SK-N-DZ (cell line): Measurements from ENCODE around the gene NMNAT1. TPM values are rescaled to one million over a fixed set of nuclear protein-coding genes. Genes with fewer than 3 reads are reported as not detected.
A peak's percentile ranks its signal among the peaks of the same experiment; 100 is the strongest.
"Not testable (repeated sequence)": the region's sequence is repeated elsewhere in the genome, so short reads cannot be mapped to it uniquely, and the experiment has no call there.

ENCODE experiments used
- DNase-seq: peaks from one replicate; pipeline ENCODE4 v3.0.0-alpha.2; 2015; ENCODE audit warnings: low spot score
- polyA plus RNA-seq, 2 experiments: library from polyadenylated mRNA; depleted of rRNA; stranded (reverse); fragments of >200 nt; gene quantifications; 2 replicates each; pipeline ENCODE4 v1.2.3, GENCODE V29; 2014

The NMNAT1 gene
- 3.0 and 3.8 TPM in 2 replicates for polyA plus RNA-seq (2014; cell fraction: cytosol; rRNA removed)
- polyA plus RNA-seq (2014; cell fraction: nucleus; rRNA removed) = 3.1 and 6.1 TPM in 2 replicates

DNA sequence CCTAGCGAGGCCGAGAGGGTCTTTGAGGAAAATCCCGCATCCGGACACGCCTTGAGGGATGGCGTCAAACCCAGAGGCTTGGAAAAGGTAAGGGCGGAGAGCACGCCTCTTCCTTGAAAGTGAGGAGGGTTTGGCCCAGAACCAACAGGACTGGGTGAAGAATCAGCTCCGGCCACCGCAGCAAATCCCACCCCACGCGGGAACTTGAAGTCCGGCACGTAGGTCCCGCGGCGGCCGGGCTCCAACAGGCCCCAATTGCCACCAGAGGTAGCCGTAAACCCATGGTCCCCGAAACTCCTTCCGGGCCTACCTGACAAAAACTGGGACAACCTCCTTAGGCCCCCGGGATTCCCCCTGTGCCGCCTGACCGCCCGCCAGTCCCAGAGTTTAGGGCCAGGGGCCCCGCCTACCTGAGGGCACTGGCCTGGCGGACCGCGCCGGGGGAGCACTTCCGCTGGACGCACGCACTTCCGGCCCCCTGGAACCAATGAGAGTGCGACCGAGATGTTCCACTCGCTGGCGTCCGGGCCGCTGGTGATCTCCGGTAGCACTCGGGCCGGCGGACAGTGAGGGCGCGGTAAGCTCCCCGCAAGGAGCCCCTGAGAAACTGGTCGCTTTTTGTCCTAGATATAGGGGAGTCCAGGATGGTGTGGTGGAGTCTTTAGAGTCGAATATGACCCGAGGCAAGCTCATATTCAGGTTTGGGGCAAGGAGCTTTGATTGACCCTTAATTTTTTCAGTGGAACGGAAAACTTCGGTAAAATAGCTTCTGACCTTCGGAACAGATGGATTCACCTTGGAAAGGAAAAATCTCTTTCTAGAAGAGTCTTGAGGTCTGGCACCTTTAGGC lies at the start of gene NMNAT1, which contains the start of gene LZIC:
Gene NMNAT1, plus strand, starts transcription at position 537 of the 850 bp plus-strand sequence. CDS start 28,599 bp downstream, outside the sequence.
Gene LZIC, minus strand, starts transcription at position 453 of the 850 bp plus-strand sequence. CDS start 6,772 bp downstream, outside the sequence.
- DNase-seq = peak; percentile 85

DNA sequence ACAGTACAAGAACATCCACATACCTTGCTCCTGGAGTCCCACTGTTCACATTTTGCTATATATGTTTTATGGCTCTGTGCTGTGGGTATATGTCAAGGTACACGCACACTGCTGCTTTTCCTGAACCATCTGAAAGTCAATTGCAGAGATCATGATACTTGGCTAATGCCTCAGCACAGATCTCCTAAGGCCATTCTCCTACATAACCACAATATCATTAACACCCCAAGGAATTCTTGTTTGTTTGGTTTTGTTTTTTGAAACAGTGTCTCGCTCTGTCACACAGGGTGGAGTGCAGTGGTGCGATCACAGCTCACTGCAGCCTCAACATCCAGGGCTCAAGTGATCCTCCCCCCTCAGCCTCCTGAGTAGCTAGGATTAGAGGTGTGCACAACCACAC lies 49.2 kb upstream of the NMNAT1 start:
- DNase-seq = no peak

DNA sequence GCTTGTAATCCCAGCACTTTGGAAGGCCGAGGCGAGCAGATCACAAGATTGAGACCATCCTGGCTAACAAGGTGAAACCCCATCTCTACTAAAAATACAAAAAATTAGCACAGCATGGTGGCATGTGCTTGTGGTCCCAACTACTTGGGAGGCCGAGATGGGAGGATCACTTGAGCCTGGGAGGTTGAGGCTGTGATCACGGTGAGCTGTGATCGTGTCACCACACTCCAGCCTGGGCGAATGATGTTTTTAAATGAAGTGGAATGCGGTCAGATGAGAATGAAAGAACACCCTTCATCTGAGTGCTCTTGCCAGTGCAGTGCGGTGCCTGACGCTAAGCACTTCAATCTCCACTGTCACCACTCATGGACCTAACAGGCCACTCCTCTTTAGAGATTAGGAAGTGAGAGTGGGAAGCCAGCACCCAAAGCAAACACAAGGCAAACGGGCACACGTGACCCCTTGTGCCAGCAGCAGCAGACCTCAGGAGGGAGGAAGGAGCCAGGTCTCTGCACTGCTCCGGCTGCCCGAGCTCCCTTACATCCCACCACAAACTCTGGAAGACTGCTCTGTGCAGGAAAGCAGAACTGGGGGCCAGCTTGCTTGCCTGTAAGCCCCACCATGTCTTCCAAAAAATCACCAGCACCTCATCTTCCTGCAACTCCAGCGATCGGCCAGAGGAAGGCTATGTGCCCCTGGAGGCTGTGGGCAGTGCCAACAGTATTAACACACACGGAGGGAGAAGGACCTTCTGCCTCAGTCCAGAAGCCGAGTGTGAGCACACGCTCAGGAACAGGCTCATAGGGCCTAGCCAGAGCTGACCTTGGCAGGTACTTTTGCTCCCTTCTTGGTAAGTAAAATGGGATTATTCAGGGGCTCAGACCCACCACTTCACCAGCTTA lies 42.9 kb upstream of the NMNAT1 start:
- DNase-seq = no peak

- peak; percentile 47 for DNase-seq
These were observed 41.9 kb upstream of the NMNAT1 start for GRCh38 chr1:9901148-9902059.

DNA sequence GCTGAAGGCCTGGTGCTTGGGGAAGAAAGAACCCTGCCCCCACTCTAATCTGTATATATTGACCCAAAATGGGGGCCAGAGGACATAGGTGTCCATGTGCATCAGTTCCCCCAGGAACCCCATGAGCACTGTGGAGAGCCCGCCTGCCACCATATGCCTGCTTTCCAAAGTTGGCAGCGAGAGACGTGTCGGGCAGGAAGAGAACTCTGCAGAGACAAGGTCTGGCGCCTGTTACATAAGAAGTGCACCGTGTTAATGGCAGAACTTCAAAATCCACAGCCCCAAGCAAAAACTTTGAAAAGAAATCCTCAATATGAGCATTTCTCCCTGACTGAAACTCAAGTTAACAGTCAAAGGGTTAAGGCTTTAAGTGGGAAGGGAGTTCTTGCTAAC lies 41.2 kb upstream of the NMNAT1 start:
- DNase-seq = no peak

DNA sequence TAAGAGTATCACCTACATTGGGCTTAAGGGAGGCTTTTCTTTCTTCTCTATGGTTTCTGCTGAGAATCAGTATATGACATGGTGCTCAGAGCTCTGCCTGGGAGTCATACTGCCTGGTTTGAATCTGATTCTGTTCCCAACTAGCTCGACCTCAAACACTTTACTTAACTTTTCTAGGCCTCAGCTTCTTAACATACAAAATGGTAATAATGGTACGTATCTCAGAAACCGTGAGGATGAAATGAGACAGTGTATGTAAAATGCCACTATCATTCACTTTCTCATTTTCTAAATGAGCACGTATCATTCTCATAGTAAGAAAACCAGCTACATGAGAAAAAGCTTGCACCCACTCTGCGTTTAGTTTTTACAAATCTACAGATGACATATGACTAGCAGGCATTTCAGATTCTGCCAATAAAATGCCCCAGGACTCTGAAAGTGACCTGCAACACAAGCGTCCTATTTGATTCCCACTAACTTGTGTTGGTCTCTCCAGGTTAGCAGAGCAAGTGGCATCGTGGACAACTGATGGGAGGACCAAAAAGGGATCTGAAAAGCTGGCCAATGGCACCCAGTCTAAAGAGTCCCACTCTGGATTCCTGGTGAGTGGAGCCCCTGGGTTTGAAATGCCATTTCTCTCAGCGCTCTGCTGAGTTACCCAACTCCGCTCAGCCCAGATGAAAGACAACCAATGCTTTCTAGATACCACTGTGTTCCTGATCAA lies 39.3 kb upstream of the NMNAT1 start:
- no peak for DNase-seq

- no peak for DNase-seq
These were observed 38.7 kb upstream of the NMNAT1 start for GRCh38 chr1:9904596-9904995.

GRCh38 chr1:9905010-9905409 lies 38.3 kb upstream of the NMNAT1 start:
- no peak for DNase-seq

DNA sequence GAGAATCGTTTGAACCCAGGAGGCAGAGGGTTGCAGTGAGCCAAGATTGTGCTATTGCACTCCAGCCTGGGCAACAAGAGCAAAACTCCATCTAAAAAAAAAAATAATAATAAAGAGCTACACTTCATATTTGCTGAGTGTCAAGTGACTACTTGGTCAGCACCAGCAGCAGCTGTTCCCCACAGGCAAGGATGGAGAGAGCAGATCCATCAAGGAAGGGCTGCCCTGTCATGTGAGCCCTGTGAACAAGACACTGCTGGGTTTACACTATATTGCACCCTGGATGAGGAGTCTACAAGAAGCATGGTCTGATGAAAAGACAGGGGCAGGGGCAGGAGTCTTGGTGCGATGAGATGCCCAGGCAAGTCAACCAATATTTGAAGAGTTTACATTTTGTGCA lies 36.8 kb upstream of the NMNAT1 start:
- DNase-seq = no peak

DNA sequence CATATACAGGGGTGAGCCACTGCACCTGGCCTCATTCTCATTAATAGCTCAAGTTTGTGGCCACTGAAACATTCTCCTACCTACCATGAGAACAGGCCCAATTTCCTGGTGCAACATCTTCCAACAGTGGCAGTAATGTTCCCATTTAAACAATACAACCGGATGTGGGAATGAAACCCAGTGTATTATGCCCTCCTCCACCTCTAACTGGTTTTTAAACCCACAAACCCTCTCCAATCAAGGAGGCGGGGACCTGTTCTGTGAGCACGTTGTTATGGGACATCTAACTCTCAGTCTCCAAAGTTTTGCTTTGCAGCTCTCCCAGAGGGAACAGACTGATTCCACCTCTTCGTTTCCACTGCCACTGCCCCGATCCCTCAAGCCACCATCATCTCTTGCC lies 35.8 kb upstream of the NMNAT1 start:
- no peak for DNase-seq

DNA sequence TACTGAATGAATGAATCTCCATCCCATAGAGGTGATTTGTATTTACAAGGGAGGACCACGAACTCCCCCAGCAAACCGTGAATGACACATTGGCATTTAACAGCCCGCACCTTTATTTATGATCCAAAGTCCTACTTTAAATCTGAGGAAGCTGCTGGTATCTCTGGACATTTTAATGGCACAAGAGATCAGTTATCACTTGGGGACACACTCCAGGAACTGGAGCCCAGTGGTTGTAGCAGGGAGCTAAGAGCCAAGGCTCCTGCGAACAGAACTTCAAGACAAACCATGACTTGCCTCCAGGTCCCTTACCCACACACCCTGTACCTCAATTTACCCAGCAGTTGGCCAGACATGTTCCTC lies 34.4 kb upstream of the NMNAT1 start:
- no peak for DNase-seq

DNA sequence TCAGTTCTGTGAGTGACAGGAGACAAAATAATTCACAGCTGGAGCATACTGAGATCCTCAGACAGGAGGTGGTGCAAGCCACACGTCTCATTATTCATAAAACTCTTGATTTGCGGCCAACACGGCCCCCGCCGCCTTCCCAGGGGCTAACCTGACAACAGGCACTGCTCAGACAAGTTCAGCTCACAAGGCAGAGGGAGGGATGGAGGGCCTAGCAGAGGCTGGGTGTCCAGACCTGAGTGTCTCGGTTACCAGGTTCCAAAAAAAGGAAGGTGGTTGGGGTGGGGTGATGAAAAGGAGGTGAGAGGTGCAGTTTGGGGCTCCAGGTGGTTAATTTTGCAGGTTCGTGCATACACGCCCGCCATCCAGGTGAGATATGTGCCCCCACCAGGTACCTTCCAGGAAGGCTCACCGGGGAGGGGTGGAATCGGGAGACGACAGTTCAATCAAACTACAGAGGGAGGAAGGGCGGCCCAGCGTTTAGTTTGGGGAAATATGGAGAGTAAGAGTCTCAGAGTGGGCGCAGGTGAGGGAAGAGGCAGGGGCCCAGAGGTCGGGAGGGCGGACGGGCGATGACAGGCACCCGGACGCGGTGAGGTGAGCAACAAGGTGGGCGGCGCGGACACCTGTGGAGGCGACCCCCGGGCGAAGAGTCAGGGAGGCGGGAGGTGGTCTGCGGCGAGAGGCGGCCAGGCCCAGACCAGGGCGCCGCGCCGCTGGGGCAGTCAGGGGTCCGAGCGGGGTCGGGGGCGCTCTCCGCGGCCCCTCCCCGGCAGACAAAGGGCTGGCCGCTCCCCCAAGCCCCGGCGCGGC lies 33.8 kb upstream of the NMNAT1 start:
- no peak for DNase-seq

DNA sequence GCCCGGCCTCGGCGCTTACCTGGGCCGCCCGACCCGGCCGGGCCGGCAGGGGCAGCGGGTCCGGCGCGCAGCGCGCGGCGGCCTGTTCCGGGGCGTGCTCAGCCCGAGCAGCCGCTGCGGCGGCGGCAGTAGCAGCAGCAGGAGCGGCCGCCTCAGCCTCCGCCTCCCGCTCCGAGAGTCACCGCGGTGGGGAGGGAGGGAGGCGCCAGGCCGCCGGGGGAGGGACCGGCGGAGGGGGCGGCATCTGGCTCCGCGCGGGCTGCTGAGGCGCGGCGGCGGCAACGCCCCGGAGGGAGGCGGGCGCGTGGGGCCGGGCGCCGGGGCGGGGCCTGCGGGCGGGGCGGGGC lies 33.2 kb upstream of the NMNAT1 start, which contains the start of gene CTNNBIP1:
Gene CTNNBIP1, minus strand, starts transcription at position 194 of the 347 bp plus-strand sequence. CDS start 38,205 bp downstream, outside the sequence.
- DNase-seq = no peak

DNA sequence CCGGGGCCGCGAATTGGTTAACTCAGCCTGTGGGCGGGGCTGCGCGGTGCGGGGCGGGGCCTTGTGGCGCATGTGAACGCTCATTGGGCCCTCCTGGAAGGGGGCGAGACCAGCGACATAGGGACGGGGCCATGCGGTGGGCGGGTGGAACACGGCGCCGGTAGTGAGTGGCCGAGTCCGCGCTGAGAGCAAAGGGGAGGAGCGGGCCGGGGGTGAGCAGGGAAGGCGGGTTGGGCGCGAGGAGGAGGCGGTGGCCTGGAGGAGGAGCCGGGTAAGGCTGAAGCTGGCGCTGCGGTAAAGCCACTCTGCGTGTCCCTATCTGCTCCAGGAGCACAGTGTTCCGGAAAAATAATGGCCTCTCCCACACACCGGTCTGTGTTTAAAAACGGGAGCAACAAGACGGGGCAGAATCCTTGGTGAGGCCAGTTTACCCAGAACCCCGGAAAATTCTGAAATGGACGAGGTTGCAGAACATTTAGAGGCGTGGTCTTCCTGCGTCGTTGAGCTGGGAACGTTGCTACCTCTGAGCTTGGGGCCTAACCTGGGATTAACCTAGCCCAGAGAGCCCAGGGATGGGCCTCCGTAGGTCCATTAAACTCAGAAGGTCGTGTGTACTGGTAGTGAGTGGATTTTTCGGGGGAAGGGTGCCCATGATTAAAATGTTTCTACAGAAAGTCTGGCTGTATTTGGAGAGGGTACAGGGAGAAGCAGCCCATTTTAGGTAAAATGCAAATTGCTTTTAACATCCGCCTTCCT lies 32.7 kb upstream of the NMNAT1 start:
- DNase-seq = peak; percentile 96

DNA sequence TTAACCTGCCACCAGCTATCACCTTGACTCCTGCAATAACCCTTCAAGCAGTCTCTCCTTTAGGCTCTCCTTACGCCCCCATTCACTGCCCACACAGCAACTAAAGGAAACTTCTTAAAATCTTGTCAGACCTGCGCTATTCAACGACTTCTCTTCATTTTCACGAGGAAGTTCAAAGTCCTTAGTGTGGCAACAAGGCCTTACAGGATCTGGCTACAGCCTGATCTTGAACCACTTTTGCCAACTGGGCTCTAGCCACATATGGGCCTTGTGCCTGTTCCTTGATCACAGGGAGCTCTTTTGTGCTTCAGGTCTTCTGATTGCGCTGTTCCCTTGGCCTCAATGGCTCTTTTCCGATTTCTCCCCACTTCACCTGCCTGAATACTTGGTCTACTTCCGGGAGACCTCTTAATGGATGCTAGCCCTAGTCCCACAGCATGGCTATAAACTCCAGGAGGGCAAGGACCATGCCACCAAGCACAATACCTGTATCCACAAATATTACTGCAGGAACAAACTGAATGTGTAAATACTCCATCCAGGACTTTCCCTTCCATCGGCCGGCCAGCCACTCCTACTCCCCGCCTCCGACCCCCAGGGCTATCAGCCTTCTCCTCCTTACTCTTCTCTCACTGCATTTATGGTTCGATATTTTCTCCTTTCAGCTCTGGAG lies 30.9 kb upstream of the NMNAT1 start:
- no peak for DNase-seq

- DNase-seq = no peak
These were observed 28.7 kb upstream of the NMNAT1 start for GRCh38 chr1:9914610-9914937.

DNA sequence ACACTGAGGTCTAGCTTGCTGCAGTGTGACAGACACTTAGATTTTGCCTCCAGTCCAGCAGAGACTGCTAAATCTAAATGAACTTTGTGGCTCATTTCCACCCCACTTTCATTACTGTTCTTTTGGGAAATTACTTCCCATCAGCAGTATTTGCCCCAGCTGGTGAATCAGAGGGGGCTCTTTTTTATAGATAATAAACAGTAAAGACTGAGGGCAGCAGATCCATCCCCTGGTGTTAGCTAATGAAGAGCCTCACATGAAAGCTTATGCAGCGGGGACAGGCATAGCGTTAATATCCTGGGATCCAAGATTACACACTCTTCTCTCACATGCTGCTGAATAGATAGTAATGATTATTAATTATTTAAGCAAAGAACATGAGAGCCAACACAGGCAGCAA lies 26.8 kb upstream of the NMNAT1 start:
- no peak for DNase-seq

DNA sequence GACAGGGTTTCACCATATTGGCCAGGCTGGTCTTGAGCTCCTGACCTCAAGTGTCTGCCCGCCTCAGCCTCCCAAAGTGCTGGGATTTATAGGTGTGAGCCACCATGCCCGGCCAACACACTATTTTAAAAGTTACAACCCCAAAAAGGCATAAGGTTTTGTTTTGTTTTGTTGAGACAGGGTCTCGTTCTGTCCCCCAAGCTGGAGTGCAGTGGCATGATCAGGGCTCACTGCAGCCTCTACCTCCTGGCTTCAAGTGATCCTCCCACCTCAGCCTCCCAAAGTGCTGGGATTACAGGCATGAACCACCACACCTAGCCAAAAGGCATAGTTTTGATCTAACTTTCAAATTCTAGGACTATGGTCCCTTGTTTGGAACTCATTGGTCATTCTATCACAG lies 25.8 kb upstream of the NMNAT1 start:
- not testable (repeated sequence) for DNase-seq
